GOT3 (cell line): ENCODE data around the gene ELAVL3.
"Not testable (repeated sequence)": the region's sequence is repeated elsewhere in the genome, so short reads cannot be mapped to it uniquely, and the experiment has no call there.

Experiments used
- DNase-seq: peaks from one replicate; lab custom pipeline; 2025; ENCODE audit warnings: mixed read lengths; lab: John Stamatoyannopoulos, UW

Gene ELAVL3

GRCh38 chr19:11458912-11459311, 21.9 kb downstream of the ELAVL3 start:
- not testable (repeated sequence) for DNase-seq

GRCh38 chr19:11458236-11458900, 22.5 kb downstream of the ELAVL3 start:
- DNase-seq: no peak

- DNase-seq: no peak
Observed at GRCh38 chr19:11457831-11458230, 23.0 kb downstream of the ELAVL3 start.

- no peak for DNase-seq
Observed at GRCh38 chr19:11457115-11457514, 23.7 kb downstream of the ELAVL3 start.

- no peak for DNase-seq
Observed at GRCh38 chr19:11456659-11457058, 24.2 kb downstream of the ELAVL3 start.

- not testable (repeated sequence) for DNase-seq
Observed at GRCh38 chr19:11455233-11455554, 25.7 kb downstream of the ELAVL3 start.

- DNase-seq: no peak
Observed at GRCh38 chr19:11453468-11454341, 27.1 kb downstream of the ELAVL3 start.

GRCh38 chr19:11452620-11453310, 28.1 kb downstream of the ELAVL3 start:
- no peak for DNase-seq

GRCh38 chr19:11451871-11452619, 28.8 kb downstream of the ELAVL3 start:
- DNase-seq: no peak

GRCh38 chr19:11451327-11451870, 29.4 kb downstream of the ELAVL3 start:
- DNase-seq: no peak

- DNase-seq: no peak
Observed at GRCh38 chr19:11450570-11451326, 30.1 kb downstream of the ELAVL3 start.

- DNase-seq: no peak
Observed at GRCh38 chr19:11448923-11449554, 31.8 kb downstream of the ELAVL3 start.

GRCh38 chr19:11448410-11448809, 32.4 kb downstream of the ELAVL3 start:
- no peak for DNase-seq

GRCh38 chr19:11447347-11448262, 33.2 kb downstream of the ELAVL3 start:
- DNase-seq: no peak

GRCh38 chr19:11446652-11447301, 34.1 kb downstream of the ELAVL3 start:
- DNase-seq: no peak

GRCh38 chr19:11446271-11446651, 34.6 kb downstream of the ELAVL3 start:
- DNase-seq: no peak

- DNase-seq: no peak
Observed at GRCh38 chr19:11445141-11445540, 35.7 kb downstream of the ELAVL3 start.

GRCh38 chr19:11444059-11444458, 36.8 kb downstream of the ELAVL3 start:
- DNase-seq: no peak

GRCh38 chr19:11437955-11438354, 42.9 kb downstream of the ELAVL3 start:
- no peak for DNase-seq
